Mesangial cell (primary cell): Measurements from ENCODE around the gene TUBA8. TPM values are rescaled to one million over a fixed set of nuclear protein-coding genes. Genes with fewer than 3 reads are reported as not detected.

ENCODE experiments used
- total RNA-seq: library from RNA; depleted of rRNA; stranded (reverse); fragments of >200 nt; gene quantifications from 2 replicates; pipeline ENCODE4 v1.2.3, GENCODE V29; 2015

The TUBA8 gene
- 0.25 TPM in 1 of 2 replicates, not detected in the other for total RNA-seq

DNA sequence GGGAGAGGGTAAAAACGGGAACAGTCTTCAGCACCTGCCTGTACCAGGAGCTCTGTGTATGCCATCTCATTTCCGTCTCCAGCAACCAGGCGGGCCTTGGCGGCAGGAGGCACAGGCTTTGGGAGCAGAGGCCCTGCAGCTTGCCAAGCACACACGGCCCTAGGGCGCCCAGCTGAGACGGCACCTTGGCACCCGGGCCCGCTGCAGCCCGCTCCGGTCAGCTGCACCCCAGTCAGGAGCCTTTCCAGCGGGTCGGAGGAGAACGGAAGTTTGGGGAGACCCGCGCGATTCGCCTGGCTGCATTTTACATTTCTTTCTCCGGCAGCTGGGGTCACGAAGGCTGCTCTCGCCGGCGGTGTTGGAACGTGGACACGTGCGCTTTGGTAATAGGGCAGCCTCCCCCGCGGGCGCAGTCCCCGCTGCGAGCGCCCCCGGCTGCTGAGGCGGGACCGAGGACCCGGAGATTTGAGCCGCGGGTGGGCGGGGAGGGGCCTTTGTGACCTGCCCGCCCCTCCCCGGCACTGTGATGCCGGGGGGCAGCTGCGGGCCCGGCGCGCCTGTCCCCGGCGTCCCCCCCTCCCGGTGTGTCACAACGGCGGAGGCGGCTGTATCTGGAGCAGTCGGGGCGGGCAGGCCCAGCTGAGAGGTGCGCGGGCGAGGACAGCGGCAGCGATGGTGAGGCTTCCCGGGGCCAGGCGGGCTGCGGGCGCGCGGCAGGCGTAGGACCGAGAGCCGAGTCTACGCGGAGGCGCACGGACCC, at the start of gene TUBA8:
Gene TUBA8, plus strand, starts transcription at position 616 of the 760 bp plus-strand sequence. Its CDS starts 57 bp downstream, at position 673.

DNA sequence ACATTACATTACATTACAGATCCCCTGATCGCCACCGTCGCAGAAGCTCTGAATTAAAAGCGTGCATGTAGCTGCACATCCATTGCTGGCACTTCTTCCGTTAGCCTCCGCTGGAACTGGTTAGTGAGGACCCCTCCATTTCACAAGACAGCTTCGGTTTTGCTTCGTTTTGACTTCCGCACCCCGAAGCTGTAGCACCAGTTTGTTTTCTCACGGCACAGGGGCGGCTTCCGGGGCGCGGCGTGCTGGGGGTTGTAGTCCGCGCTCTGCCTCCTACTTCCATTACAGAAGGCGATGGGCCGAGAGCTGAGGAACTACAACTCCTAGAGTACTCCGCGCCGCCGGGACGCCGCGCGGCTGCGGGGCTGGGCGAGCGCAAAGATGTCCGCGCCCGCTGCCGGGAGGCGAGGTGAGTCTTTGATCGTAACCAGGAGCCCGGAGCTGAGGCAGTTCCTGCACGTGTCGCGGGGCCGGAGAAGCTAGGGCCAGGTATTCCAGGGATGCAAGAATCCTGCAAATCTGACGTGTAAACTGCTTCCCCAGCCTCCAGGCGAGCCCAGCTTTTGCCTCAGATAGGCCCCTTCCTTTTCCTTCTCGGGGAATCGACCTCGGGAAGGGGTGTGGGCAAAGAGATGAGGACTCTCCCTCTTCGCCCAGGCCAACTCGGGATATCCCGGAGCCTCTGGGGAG, 32.8 kb upstream of the TUBA8 start, which contains the start of gene PEX26:
Gene PEX26, plus strand, starts transcription at position 352 of the 690 bp plus-strand sequence. CDS start 387 bp downstream, outside the sequence.

Other genes starting within 250 kb of the TUBA8 start
- 34.9 and 38.8 TPM in 2 replicates for gene MICAL3, start 86.2 kb upstream of the TUBA8 start, total RNA-seq
- 37.6 and 38.3 TPM in 2 replicates for gene PEX26, start 32.8 kb upstream of the TUBA8 start, total RNA-seq
- gene USP18, start 39.4 kb downstream of the TUBA8 start, total RNA-seq, result 3.5 and 3.7 TPM in 2 replicates